K562 (cell line): ENCODE results near the gene MAP2K6.

Experiments used
- CTCF ChIP-seq, 3 experiments: IDR thresholded peaks in 2 of 3; conservative IDR thresholded peaks in 1 of 3; 2 replicates each; pipeline ENCODE4 v1.5.1; 2011 to 2012; ENCODE audit warnings: low read length in 3 of 3, mild to moderate bottlenecking in 3 of 3, control low read depth in 2 of 3, improper control_type of control experiment in 1 of 3, inconsistent platforms in 1 of 3, low read depth in 1 of 3, mixed read lengths in 1 of 3, moderate library complexity in 1 of 3; ENCODE audit not compliant: insufficient read depth in 2 of 3
- HMGXB4 ChIP-seq: sonication (generic); formaldehyde crosslinking; IDR thresholded peaks from 2 replicates; pipeline ENCODE4 v1.8.1; 2023; ENCODE audit warnings: mild to moderate bottlenecking, missing genetic modification reagents
- ZNF395 ChIP-seq: fragments of 200-800 bp; sonication (Bioruptor generic); IDR thresholded peaks from 2 replicates; pipeline ENCODE4 v1.6.1; 2017; ENCODE audit warnings: missing genetic modification characterization, missing compliant biosample characterization

GRCh38 chr17:69375229-69375628, 39.3 kb upstream of the MAP2K6 start:
- TF ChIP-seq ZNF395 (CRISPR knock-in tag) (no peak), CTCF (IDR thresholded peaks at IDR 0.05 in 2 of 3, conservative IDR thresholded peaks at IDR 0.05 in 1 of 3; ENCODE audit: insufficient read depth in 2 of 3, low read depth in 1 of 3, low read length in 3 of 3) (no peak), HMGXB4 (CRISPR knock-in tag) (no peak)
